HCT116 (cell line): Measurements from ENCODE around the gene BTBD9. TPM values are rescaled to one million over a fixed set of nuclear protein-coding genes. Genes with fewer than 3 reads are reported as not detected.

Experiments used
- ATAC-seq: fragments of 200-7000 bp; cut with Tn5 transposase; 2 replicates; pipeline ENCODE4 v1.9.1; 2020; ENCODE audit warnings: mild to moderate bottlenecking, moderate library complexity
- BruUV-seq: library from RNA; stranded (reverse); fragments of 400-500 nt; replicated peaks from 2 replicates; lab custom pipeline; 2021; lab: Mats Ljungman, UMichigan
- CTCF ChIA-PET: fragments of 300-600 bp; sonication (Branson Sonifier 250); formaldehyde crosslinking; loops from one replicate; lab custom pipeline; 2021; ENCODE audit warnings: antibody characterized with exemption; lab: Charles Lee
- POLR2A ChIA-PET: fragments of 300-600, 350-600 bp; sonication (Branson Sonifier 250); formaldehyde crosslinking; loops from one replicate; lab custom pipeline; 2021; ENCODE audit warnings: antibody characterized with exemption; lab: Charles Lee
- RAD21 ChIA-PET, 2 experiments: fragments of 300-600 bp; sonication (Branson Sonifier 250); formaldehyde crosslinking; loops; one replicate each; lab custom pipeline; 2023; ENCODE audit warnings: low total read pairs in 2 of 2; ENCODE audit not compliant: uncharacterized antibody in 2 of 2, unreplicated experiment in 2 of 2, low non-redundant PET in 1 of 2; lab: Charles Lee
- DNase-seq: peaks from one replicate; pipeline ENCODE4 v3.0.0-alpha.2; 2010; ENCODE audit warnings: low read depth, low spot score
- H2AFZ ChIP-seq: fragments of 200-600 bp; shearing (Covaris generic), sonication (generic); 2 replicates; pipeline ENCODE4 v1.6.1; 2017; ENCODE audit warnings: low read depth, mixed run types, mixed read lengths, antibody characterized with exemption, low read length; ENCODE audit not compliant: poor library complexity, severe bottlenecking
- H3K27ac ChIP-seq: 2 replicates; pipeline ENCODE4 v1.5.1; 2012; ENCODE audit warnings: low read depth, low read length
- H3K27me3 ChIP-seq: fragments of 200-600 bp; sonication (generic); 2 replicates; pipeline ENCODE4 v1.6.1; 2016; ENCODE audit warnings: mixed run types, low read length, mixed read lengths; ENCODE audit not compliant: insufficient read depth
- H3K36me3 ChIP-seq, 2 experiments: fragments of 200-500 bp in 1 of 2; fragments of 200-600 bp in 1 of 2; sonication (Bioruptor generic) in 1 of 2; sonication (generic) in 1 of 2; 2 replicates each; pipeline versions ENCODE4 v1.5.1 to v1.6.1; 2014 to 2016; ENCODE audit warnings: low read length in 2 of 2, inconsistent platforms in 1 of 2, mixed read lengths in 1 of 2, mixed run types in 1 of 2; ENCODE audit not compliant: insufficient read depth in 2 of 2, control insufficient read depth in 1 of 2
- H3K4me1 ChIP-seq, 2 experiments: fragments of 200-600 bp in 1 of 2; sonication (generic) in 1 of 2; 2 replicates each; pipeline versions ENCODE4 v1.5.1 to v1.6.1; 2012 to 2017; ENCODE audit warnings: low read length in 2 of 2, inconsistent platforms in 1 of 2, mild to moderate bottlenecking in 1 of 2, mixed read lengths in 1 of 2, mixed run types in 1 of 2, moderate library complexity in 1 of 2; ENCODE audit not compliant: insufficient read depth in 2 of 2, control insufficient read depth in 1 of 2
- H3K4me2 ChIP-seq: fragments of 200-600 bp; sonication (generic); 2 replicates; pipeline ENCODE4 v1.6.1; 2017; ENCODE audit warnings: mixed run types, low read length, mixed read lengths
- H3K4me3 ChIP-seq, 2 experiments: fragments of 200-600 bp in 1 of 2; sonication (generic) in 1 of 2; replicated peaks in 1 of 2; 2 replicates each; pipeline ENCODE4 v1.5.1; 2011 to 2016; ENCODE audit warnings: low read length in 2 of 2, control low read depth in 1 of 2, low read depth in 1 of 2, mild to moderate bottlenecking in 1 of 2, mixed read lengths in 1 of 2, mixed run types in 1 of 2
- H3K79me2 ChIP-seq: fragments of 200-600 bp; sonication (generic); 2 replicates; pipeline ENCODE4 v1.6.1; 2017; ENCODE audit warnings: mild to moderate bottlenecking, mixed run types, low read length, moderate library complexity, mixed read lengths; ENCODE audit not compliant: insufficient read depth
- H3K9ac ChIP-seq: fragments of 200-600 bp; sonication (generic); 2 replicates; pipeline ENCODE4 v1.6.1; 2016; ENCODE audit warnings: low read length, mixed read lengths
- H3K9me2 ChIP-seq: fragments of 200-600 bp; sonication (generic), shearing (Covaris generic); 2 replicates; pipeline ENCODE4 v1.6.1; 2017; ENCODE audit warnings: mixed run types, mild to moderate bottlenecking, moderate library complexity; ENCODE audit not compliant: insufficient read depth
- H3K9me3 ChIP-seq, 2 experiments: fragments of 200-500 bp in 1 of 2; fragments of 200-600 bp in 1 of 2; sonication (Bioruptor generic) in 1 of 2; sonication (generic) in 1 of 2; 2 replicates each; pipeline ENCODE4 v1.6.1; 2014 to 2017; ENCODE audit warnings: low read length in 2 of 2, mixed read lengths in 2 of 2, inconsistent platforms in 1 of 2, low read depth in 1 of 2, mild to moderate bottlenecking in 1 of 2, mixed run types in 1 of 2, moderate library complexity in 1 of 2; ENCODE audit not compliant: control insufficient read depth in 1 of 2, insufficient read depth in 1 of 2
- H4K20me1 ChIP-seq: fragments of 200-600 bp; sonication (generic), shearing (Covaris generic); 2 replicates; pipeline ENCODE4 v1.6.1; 2017; ENCODE audit warnings: mixed run types, mild to moderate bottlenecking, moderate library complexity; ENCODE audit not compliant: insufficient read depth
- CBX3 ChIP-seq: IDR thresholded peaks from 2 replicates; pipeline ENCODE4 v1.6.1; 2012; ENCODE audit warnings: low read depth
- CEBPB ChIP-seq: IDR thresholded peaks from 2 replicates; pipeline ENCODE4 v1.6.1; 2012; ENCODE audit warnings: low read depth
- CTCF ChIP-seq, 3 experiments: fragments of 200-600 bp in 1 of 3; sonication (generic) in 1 of 3; IDR thresholded peaks in 2 of 3; conservative IDR thresholded peaks in 1 of 3; 2 replicates each; pipeline ENCODE4 v1.5.1; 2012 to 2017; ENCODE audit warnings: low read depth in 2 of 3, low read length in 2 of 3, antibody characterized with exemption in 1 of 3, borderline replicate concordance in 1 of 3, control low read depth in 1 of 3, mild to moderate bottlenecking in 1 of 3, mixed read lengths in 1 of 3, mixed run types in 1 of 3, moderate library complexity in 1 of 3; ENCODE audit not compliant: insufficient read depth in 1 of 3
- EGR1 ChIP-seq: IDR thresholded peaks from 2 replicates; pipeline ENCODE4 v1.6.1; 2012; ENCODE audit warnings: low read depth
- EZH2 ChIP-seq: fragments of 200-600 bp; sonication (generic); IDR thresholded peaks from 2 replicates; pipeline ENCODE4 v1.6.1; 2017; ENCODE audit warnings: antibody characterized with exemption, mixed run types
- EZH2phosphoT487 ChIP-seq: fragments of 200-600 bp; IDR thresholded peaks from 2 replicates; pipeline ENCODE4 v1.6.1; 2018; ENCODE audit warnings: antibody characterized with exemption, borderline replicate concordance
- FOSL1 ChIP-seq: IDR thresholded peaks from 2 replicates; pipeline ENCODE4 v1.6.1; 2012; ENCODE audit warnings: low read depth
- POLR2A ChIP-seq: IDR thresholded peaks from 2 replicates; pipeline ENCODE4 v1.7.0; 2011; ENCODE audit warnings: borderline replicate concordance; ENCODE audit not compliant: insufficient read depth, insufficient read length; ENCODE audit errors: extremely low read depth
- POLR2AphosphoS5 ChIP-seq: IDR thresholded peaks from 2 replicates; pipeline ENCODE4 v1.6.1; 2011; ENCODE audit warnings: mild to moderate bottlenecking, low read depth, low read length, moderate library complexity
- RAD21 ChIP-seq: IDR thresholded peaks from 2 replicates; pipeline ENCODE4 v1.6.1; 2012; ENCODE audit warnings: low read depth, mild to moderate bottlenecking
- REST ChIP-seq: IDR thresholded peaks from 2 replicates; pipeline ENCODE4 v1.6.1; 2012; ENCODE audit warnings: low read depth
- SIN3A ChIP-seq: IDR thresholded peaks from 2 replicates; pipeline ENCODE4 v1.6.1; 2012; ENCODE audit warnings: low read depth
- SP1 ChIP-seq: IDR thresholded peaks from 2 replicates; pipeline ENCODE4 v1.6.1; 2012; ENCODE audit warnings: low read depth
- SRF ChIP-seq: IDR thresholded peaks from 2 replicates; pipeline ENCODE4 v1.6.1; 2012; ENCODE audit warnings: low read depth
- TCF7L2 ChIP-seq: IDR thresholded peaks from 2 replicates; pipeline ENCODE4 v1.7.0; 2011; ENCODE audit warnings: borderline replicate concordance, inconsistent platforms; ENCODE audit not compliant: insufficient read depth, insufficient read length; ENCODE audit errors: extremely low read depth
- YY1 ChIP-seq: IDR thresholded peaks from 2 replicates; pipeline ENCODE4 v1.6.1; 2011; ENCODE audit warnings: low read length, low read depth, moderate library complexity, mild to moderate bottlenecking; ENCODE audit not compliant: insufficient replicate concordance; ENCODE audit errors: extremely low read depth
- ZBTB33 ChIP-seq: IDR thresholded peaks from 2 replicates; pipeline ENCODE4 v1.6.1; 2011; ENCODE audit warnings: mild to moderate bottlenecking, low read length, moderate library complexity; ENCODE audit not compliant: insufficient replicate concordance; ENCODE audit errors: extremely low read depth
- ZFX ChIP-seq: fragments of 450-650 bp; IDR thresholded peaks from 2 replicates; pipeline ENCODE4 v1.6.1; 2017
- ZNF274 ChIP-seq: fragments of 200-500 bp; sonication (Bioruptor generic); IDR thresholded peaks from 2 replicates; pipeline ENCODE4 v1.6.1; 2014; ENCODE audit warnings: mild to moderate bottlenecking, low read depth, low read length, inconsistent platforms
- intact Hi-C: fragments of 100-400 bp; cut with micrococcal nuclease; formaldehyde crosslinking; loops from 2 replicates; pipeline ENCODE4 v1.10.0; 2022
- total RNA-seq: library from RNA; stranded (reverse); gene quantifications from one replicate; pipeline ENCODE4 v1.2.1, GENCODE V29; 2021; ENCODE audit not compliant: unreplicated experiment

Gene BTBD9
- total RNA-seq, 1 experiment from 2014 or later: 10.9 TPM

- Histone ChIP-seq H2AFZ (no peak overlapping the region), H3K9ac (no peak overlapping the region), H3K9me2 (no peaks in the 10 kb centered on the region), H3K4me1 (peaks cover 14 to 27% of the 10 kb centered on the region in 2 experiments), H3K27ac (no peak overlapping the region), H3K4me2 (no peak overlapping the region), H3K9me3 (no peaks in the 10 kb centered on the region), H3K27me3 (no peaks in the 10 kb centered on the region), H3K79me2 (no peaks in the 10 kb centered on the region), H3K4me3 (no peak overlapping the region), H3K36me3 (no peaks in the 10 kb centered on the region), H4K20me1 (no peaks in the 10 kb centered on the region)
- DNase-seq (no peak), ATAC-seq (no peak)
- intact Hi-C loops: no loop called here
- RAD21 ChIA-PET: no interaction called here
- BruUV-seq: no TSS peak
- POLR2A ChIA-PET: no interaction called here
- CTCF ChIA-PET: interaction anchor here (1.3 kb wide), 1 partner anchor 13 kb away, joined by 6 read pairs; no protein-coding TSS in a partner anchor
- TF ChIP-seq FOSL1 (no peak), POLR2A (no peak), REST (no peak), EZH2phosphoT487 (no peak), CTCF (IDR thresholded peaks at IDR 0.05 in 2 of 3, conservative IDR thresholded peaks at IDR 0.05 in 1 of 3; ENCODE audit: borderline replicate concordance in 1 of 3, insufficient read depth in 1 of 3, low read depth in 2 of 3, low read length in 2 of 3) (no peak), TCF7L2 (no peak), SIN3A (no peak), CEBPB (no peak), SRF (no peak), EGR1 (no peak), ZFX (no peak), SP1 (no peak), CBX3 (no peak), YY1 (no peak), POLR2AphosphoS5 (no peak), ZBTB33 (no peak), RAD21 (no peak), ZNF274 (no peak), EZH2 (no peak)
These were observed 132.6 kb downstream of the BTBD9 start for GRCh38 chr6:38507173-38507572.
